CD14-positive monocyte (primary cell): ENCODE data around the gene PATL2. TPM values are rescaled to one million over a fixed set of nuclear protein-coding genes. Genes with fewer than 3 reads are reported as not detected.

Experiments
- DNase-seq, 3 donors: peaks; one replicate each; pipeline ENCODE4 v3.0.0-alpha.2; 2011 to 2022
- H2AFZ ChIP-seq: 2 replicates; pipeline ENCODE4 v1.6.0; 2012; ENCODE audit warnings: mild to moderate bottlenecking, low read depth, low read length, inconsistent platforms; ENCODE audit not compliant: insufficient read depth, poor library complexity, severe bottlenecking
- H3K27ac ChIP-seq, 2 donors: 1 replicate in 1 of 2; 2 replicates in 1 of 2; pipeline ENCODE4 v1.5.1; 2012 to 2013; ENCODE audit warnings: low read length in 2 of 2, control low read depth in 1 of 2, inconsistent platforms in 1 of 2, low read depth in 1 of 2, mild to moderate bottlenecking in 1 of 2
- H3K27me3 ChIP-seq, 2 donors: one replicate each; pipeline versions ENCODE4 v1.6.0 to v1.6.1; 2011 to 2013; ENCODE audit warnings: low read length in 2 of 2; ENCODE audit not compliant: control insufficient read depth in 2 of 2, insufficient read depth in 2 of 2
- H3K36me3 ChIP-seq, 2 donors: replicated peaks in 1 of 2; 1 replicate in 1 of 2; 2 replicates in 1 of 2; pipeline versions ENCODE4 v1.5.1 to v1.6.1; 2012 to 2013; ENCODE audit warnings: low read length in 2 of 2, control low read depth in 1 of 2, inconsistent platforms in 1 of 2, mild to moderate bottlenecking in 1 of 2; ENCODE audit not compliant: insufficient read depth in 2 of 2, control insufficient read depth in 1 of 2
- H3K4me1 ChIP-seq, 2 donors: 1 replicate in 1 of 2; 2 replicates in 1 of 2; pipeline versions ENCODE4 v1.5.1 to v1.6.1; 2012 to 2013; ENCODE audit warnings: low read length in 2 of 2, control low read depth in 1 of 2, inconsistent platforms in 1 of 2, mild to moderate bottlenecking in 1 of 2, moderate library complexity in 1 of 2; ENCODE audit not compliant: insufficient read depth in 2 of 2, control insufficient read depth in 1 of 2
- H3K4me2 ChIP-seq: replicated peaks from 2 replicates; pipeline ENCODE3; 2012; ENCODE audit warnings: low read length, moderate library complexity, mild to moderate bottlenecking; ENCODE audit not compliant: poor library complexity, severe bottlenecking; ENCODE audit errors: extremely low read depth
- H3K4me3 ChIP-seq, 3 experiments: fragments of 200-600 bp in 1 of 3; sonication (generic) in 1 of 3; replicated peaks in 1 of 3; 1 replicate in 2 of 3; 2 replicates in 1 of 3; pipeline ENCODE4 v1.5.1; 2011 to 2013; ENCODE audit warnings: low read length in 3 of 3, mild to moderate bottlenecking in 3 of 3, control low read depth in 2 of 3, low read depth in 2 of 3, inconsistent platforms in 1 of 3, moderate library complexity in 1 of 3
- H3K79me2 ChIP-seq: 2 replicates; pipeline ENCODE4 v1.6.0; 2012; ENCODE audit warnings: mild to moderate bottlenecking, control low read depth, inconsistent platforms, low read length, moderate library complexity; ENCODE audit not compliant: insufficient read depth
- H3K9ac ChIP-seq: 2 replicates; pipeline ENCODE4 v1.6.0; 2017; ENCODE audit warnings: low read length, mild to moderate bottlenecking; ENCODE audit not compliant: insufficient read depth, poor library complexity, severe bottlenecking
- H3K9me3 ChIP-seq, 2 donors: replicated peaks in 1 of 2; 1 replicate in 1 of 2; 2 replicates in 1 of 2; pipeline versions ENCODE4 v1.5.1 to v1.6.1; 2012 to 2013; ENCODE audit warnings: low read length in 2 of 2, control low read depth in 1 of 2; ENCODE audit not compliant: control insufficient read depth in 1 of 2, insufficient read depth in 1 of 2
- H4K20me1 ChIP-seq: 2 replicates; pipeline ENCODE4 v1.6.0; 2012; ENCODE audit warnings: mild to moderate bottlenecking, low read length, control low read depth, moderate library complexity; ENCODE audit not compliant: insufficient read depth
- H3K27ac Mint-ChIP-seq, 7 donors: one replicate each; pipeline ENCODE4 v1.8.0; 2020; ENCODE audit warnings: mild to moderate bottlenecking in 7 of 7, mixed read lengths in 7 of 7, moderate library complexity in 6 of 7, inconsistent platforms in 2 of 7
- H3K27me3 Mint-ChIP-seq, 3 donors: one replicate each; pipeline ENCODE4 v1.8.0; 2021 to 2022; ENCODE audit warnings: low read depth in 3 of 3, mild to moderate bottlenecking in 3 of 3, mixed read lengths in 3 of 3, moderate library complexity in 3 of 3, inconsistent platforms in 1 of 3
- H3K36me3 Mint-ChIP-seq, 2 donors: one replicate each; pipeline ENCODE4 v1.8.0; 2020; ENCODE audit warnings: mixed read lengths in 2 of 2, inconsistent platforms in 1 of 2, mild to moderate bottlenecking in 1 of 2
- H3K4me1 Mint-ChIP-seq: one replicate; pipeline ENCODE4 v1.8.0; 2020; ENCODE audit warnings: mild to moderate bottlenecking, mixed read lengths
- H3K4me3 Mint-ChIP-seq, 2 donors: one replicate each; pipeline ENCODE4 v1.8.0; 2020; ENCODE audit warnings: mild to moderate bottlenecking in 2 of 2, mixed read lengths in 2 of 2, moderate library complexity in 1 of 2
- H3K9me3 Mint-ChIP-seq, 7 donors: one replicate each; pipeline ENCODE4 v1.8.0; 2020 to 2022; ENCODE audit warnings: mixed read lengths in 7 of 7, mild to moderate bottlenecking in 6 of 7, moderate library complexity in 6 of 7, inconsistent platforms in 2 of 7
- WGBS: methylation state at CpG from one replicate; pipeline ENCODE4 v1.1.5; 2013; ENCODE audit warnings: missing lambda C conversion rate; ENCODE audit not compliant: insufficient coverage; 5-methylcytosine and 5-hydroxymethylcytosine counted together
- intact Hi-C, 2 donors: fragments of 100-400 bp; cut with micrococcal nuclease; formaldehyde crosslinking; loops; one replicate each; pipeline versions ENCODE4 v1.15.0 to v1.15.1; 2023
- polyA plus RNA-seq, 3 donors: library from polyadenylated mRNA; depleted of rRNA in 1 of 3; unstranded in 2 of 3; stranded (reverse) in 1 of 3; fragments of 300-500 nt in 2 of 3; fragments of >200 nt in 1 of 3; fragmentation: Illumina TruSeq in 2 of 3; gene quantifications; 1 replicate in 2 of 3; 2 replicates in 1 of 3; pipeline ENCODE4 v1.2.3, GENCODE V29; 2012 to 2021
- TF ChIP-seq, protein P1 (sequence below): fragments of 200-600 bp; IDR thresholded peaks from one replicate; pipeline ENCODE4 v1.8.0; 2022; ENCODE audit warnings: antibody characterized with exemption, mild to moderate bottlenecking

PATL2 gene
- polyA plus RNA-seq, 3 donors = 1.8 to 14.4 (median 1.9) TPM

DNA sequence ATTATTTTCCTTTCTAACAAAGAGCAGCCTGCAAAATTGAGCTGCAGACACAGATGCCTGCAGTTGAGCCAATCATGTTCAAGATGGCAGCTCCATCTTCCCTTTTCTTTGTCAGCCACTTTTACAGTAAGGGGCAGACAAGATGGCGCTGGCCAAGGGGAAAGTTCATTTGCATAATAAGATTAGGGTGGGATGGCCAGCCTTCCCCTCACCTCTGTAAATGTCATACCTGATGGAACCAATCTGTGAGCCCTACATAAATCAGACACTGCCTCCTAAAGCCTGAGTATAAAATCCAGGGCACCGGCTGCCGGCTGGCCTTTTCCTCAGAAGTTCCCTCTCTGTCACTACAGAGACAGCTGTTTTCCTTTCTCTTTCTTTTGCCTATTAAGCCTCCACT lies 15.8 kb downstream of the PATL2 start:
- no peak overlapping the region for H3K9ac ChIP-seq
- no peaks in the 10 kb centered on the region for H3K36me3 Mint-ChIP-seq
- H3K9me3 ChIP-seq = no peaks in the 10 kb centered on the region
- H3K4me1 ChIP-seq = peaks cover 6 to 13% of the 10 kb centered on the region in 2 donors
- TF ChIP-seq, protein P1, sequence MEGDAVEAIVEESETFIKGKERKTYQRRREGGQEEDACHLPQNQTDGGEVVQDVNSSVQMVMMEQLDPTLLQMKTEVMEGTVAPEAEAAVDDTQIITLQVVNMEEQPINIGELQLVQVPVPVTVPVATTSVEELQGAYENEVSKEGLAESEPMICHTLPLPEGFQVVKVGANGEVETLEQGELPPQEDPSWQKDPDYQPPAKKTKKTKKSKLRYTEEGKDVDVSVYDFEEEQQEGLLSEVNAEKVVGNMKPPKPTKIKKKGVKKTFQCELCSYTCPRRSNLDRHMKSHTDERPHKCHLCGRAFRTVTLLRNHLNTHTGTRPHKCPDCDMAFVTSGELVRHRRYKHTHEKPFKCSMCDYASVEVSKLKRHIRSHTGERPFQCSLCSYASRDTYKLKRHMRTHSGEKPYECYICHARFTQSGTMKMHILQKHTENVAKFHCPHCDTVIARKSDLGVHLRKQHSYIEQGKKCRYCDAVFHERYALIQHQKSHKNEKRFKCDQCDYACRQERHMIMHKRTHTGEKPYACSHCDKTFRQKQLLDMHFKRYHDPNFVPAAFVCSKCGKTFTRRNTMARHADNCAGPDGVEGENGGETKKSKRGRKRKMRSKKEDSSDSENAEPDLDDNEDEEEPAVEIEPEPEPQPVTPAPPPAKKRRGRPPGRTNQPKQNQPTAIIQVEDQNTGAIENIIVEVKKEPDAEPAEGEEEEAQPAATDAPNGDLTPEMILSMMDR = no peak
- H3K27ac ChIP-seq = no peak overlapping the region
- peak overlapping the region in 2 of 7 donors; percentile 6 to 31 for H3K27ac Mint-ChIP-seq
- H3K4me2 ChIP-seq = no peak overlapping the region
- intact Hi-C loops = no loop called here
- H3K27me3 ChIP-seq = no peaks in the 10 kb centered on the region
- no peak for DNase-seq
- H3K27me3 Mint-ChIP-seq = peaks cover 0 to 5% (median 0%) of the 10 kb centered on the region in 3 donors
- H3K9me3 Mint-ChIP-seq = peaks cover 2 to 10% (median 5%) of the 10 kb centered on the region in 7 donors
- peaks cover 15% of the 10 kb centered on the region for H3K4me1 Mint-ChIP-seq
- H4K20me1 ChIP-seq = no peaks in the 10 kb centered on the region
- no peak overlapping the region for H3K4me3 Mint-ChIP-seq
- WGBS = no CpG with 5 or more reads among the region's 3 CpGs
- no peak overlapping the region for H3K4me3 ChIP-seq
- H2AFZ ChIP-seq = peak overlapping the region; percentile 29
- H3K79me2 ChIP-seq = no peaks in the 10 kb centered on the region
- no peaks in the 10 kb centered on the region for H3K36me3 ChIP-seq

DNA sequence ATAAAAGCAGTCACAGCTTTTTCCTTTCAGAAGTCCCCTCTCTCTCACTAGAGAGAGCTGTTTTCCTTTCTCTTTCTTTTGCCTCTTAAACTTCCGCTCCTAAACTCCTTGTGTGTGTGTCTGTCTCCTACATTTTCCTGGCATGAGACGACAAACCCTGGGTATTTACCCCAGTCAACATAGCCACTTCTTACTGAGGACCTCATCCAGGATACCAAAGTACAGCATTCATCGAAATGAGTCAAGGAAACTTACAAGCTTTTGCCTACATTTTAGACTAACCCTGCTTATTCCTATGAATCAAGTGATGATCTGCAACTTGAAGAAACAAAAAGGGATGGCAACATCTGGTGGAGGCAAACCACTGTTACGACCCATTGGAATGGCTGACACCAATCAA lies 16.7 kb downstream of the PATL2 start:
- 100% methylated on average over 4 of the region's 4 CpGs for WGBS
- Histone ChIP-seq H3K27me3 (no peaks in the 10 kb centered on the region), H4K20me1 (no peaks in the 10 kb centered on the region), H3K79me2 (no peaks in the 10 kb centered on the region), H3K4me2 (no peak overlapping the region), H3K36me3 (no peaks in the 10 kb centered on the region), H3K9ac (no peak overlapping the region), H3K27ac (no peak overlapping the region), H2AFZ (no peak overlapping the region), H3K9me3 (no peaks in the 10 kb centered on the region), H3K4me3 (no peak overlapping the region), H3K4me1 (peaks cover 6 to 13% of the 10 kb centered on the region in 2 donors)
- TF ChIP-seq, protein P1 = no peak
- Mint-ChIP-seq H3K4me3 (no peak overlapping the region), H3K4me1 (peaks cover 15% of the 10 kb centered on the region), H3K27ac (peak overlapping the region in 1 of 7 donors; percentile 40), H3K27me3 (peaks cover 0 to 5% (median 0%) of the 10 kb centered on the region in 3 donors), H3K36me3 (no peaks in the 10 kb centered on the region), H3K9me3 (peaks cover under 1 to 7% (median 4%) of the 10 kb centered on the region in 7 donors)
- DNase-seq = no peak
- intact Hi-C loops = no loop called here
